Lung (tissue), 12 donors: ENCODE results near the gene LNP1. TPM values are rescaled to one million over a fixed set of nuclear protein-coding genes. Genes with fewer than 3 reads are reported as not detected.

Experiments used
- ATAC-seq: fragments of 200-7000 bp; cut with Tn5 transposase; one replicate; pipeline ENCODE4 v1.9.1; 2020; ENCODE audit warnings: moderate number of reproducible peaks; ENCODE audit not compliant: insufficient read depth, low FRiP score
- DNase-seq, 3 donors: peaks; one replicate each; pipeline ENCODE4 v3.0.0-alpha.2; 2013 to 2017
- H3K27ac ChIP-seq, 2 donors: one replicate each; pipeline ENCODE4 v1.5.1; 2013; ENCODE audit warnings: mild to moderate bottlenecking in 2 of 2, moderate library complexity in 2 of 2, control low read depth in 1 of 2, inconsistent platforms in 1 of 2, low read depth in 1 of 2, low read length in 1 of 2
- H3K27me3 ChIP-seq, 3 donors: one replicate each; pipeline ENCODE4 v1.5.1; 2013; ENCODE audit warnings: low read length in 2 of 3; ENCODE audit not compliant: control insufficient read depth in 3 of 3, insufficient read depth in 3 of 3
- H3K36me3 ChIP-seq, 4 donors: one replicate each; pipeline ENCODE4 v1.5.1; 2013; ENCODE audit warnings: low read length in 4 of 4, mild to moderate bottlenecking in 1 of 4, moderate library complexity in 1 of 4; ENCODE audit not compliant: control insufficient read depth in 4 of 4, insufficient read depth in 4 of 4
- H3K4me1 ChIP-seq, 5 donors: one replicate each; pipeline ENCODE4 v1.5.1; 2013; ENCODE audit warnings: low read length in 5 of 5, mild to moderate bottlenecking in 2 of 5, moderate library complexity in 1 of 5; ENCODE audit not compliant: control insufficient read depth in 5 of 5, insufficient read depth in 5 of 5
- H3K4me3 ChIP-seq: one replicate; pipeline ENCODE4 v1.5.1; 2013; ENCODE audit warnings: mild to moderate bottlenecking, control low read depth, moderate library complexity
- H3K9ac ChIP-seq, 2 donors: one replicate each; pipeline ENCODE4 v1.5.1; 2013; ENCODE audit warnings: low read length in 2 of 2, control low read depth in 1 of 2; ENCODE audit not compliant: insufficient read depth in 1 of 2
- H3K9me3 ChIP-seq, 4 donors: one replicate each; pipeline ENCODE4 v1.5.1; 2013; ENCODE audit warnings: low read length in 3 of 4, mild to moderate bottlenecking in 1 of 4, moderate library complexity in 1 of 4; ENCODE audit not compliant: control insufficient read depth in 4 of 4, insufficient read depth in 3 of 4
- CTCF ChIP-seq: IDR thresholded peaks from 2 replicates; pipeline ENCODE4 v1.5.1; 2012; ENCODE audit warnings: mild to moderate bottlenecking; ENCODE audit errors: control extremely low read depth, extremely low read depth
- WGBS, 2 donors: extraction: QIAGEN DNeasy Blood & Tissue Kit; methylation state at CpG; one replicate each; pipeline ENCODE4 v1.1.7; 2013; 5-methylcytosine and 5-hydroxymethylcytosine counted together
- polyA plus RNA-seq, 2 donors: library from polyadenylated mRNA; stranded (reverse); fragments of 200-250 nt; gene quantifications; one replicate each; pipeline ENCODE4 v1.2.1, GENCODE V29; 2013
- total RNA-seq, 2 donors: library from RNA; depleted of rRNA in 1 of 2; stranded (reverse); fragments of >200 nt in 1 of 2; gene quantifications; one replicate each; pipeline ENCODE4 v1.2.1, GENCODE V29; 2014 to 2021
- donor health status: control.
- donor health status: control.
- donor health status: Bipolar disorder and iron deficiency.
- donor health status: healthy.
- donor health status: DM: yes; HTN: yes; CAD: no.

Gene LNP1
- total and polyA plus RNA-seq, 4 donors, result 1.1 to 5.8 (median 2.2) TPM

GRCh38 chr3:100463646-100464155, 62.4 kb downstream of the LNP1 start:
- WGBS, 2 donors, result 63 to 81% methylated on average over 3 of the region's 3 CpGs
- Histone ChIP-seq H3K27ac (no peak overlapping the region), H3K4me1 (no peaks in the 10 kb centered on the region), H3K4me3 (no peak overlapping the region), H3K27me3 (no peaks in the 10 kb centered on the region), H3K9me3 (peaks cover 0 to 1% (median 0%) of the 10 kb centered on the region in 4 donors), H3K36me3 (no peaks in the 10 kb centered on the region), H3K9ac (no peak overlapping the region)
- TF ChIP-seq CTCF, result no peak
- DNase-seq (peak in 1 of 3 donors; percentile 2), ATAC-seq (no peak)

- no peaks in the 10 kb centered on the region for H3K4me1 ChIP-seq
- no peaks in the 10 kb centered on the region for H3K27me3 ChIP-seq
- no peak overlapping the region for H3K4me3 ChIP-seq
- H3K36me3 ChIP-seq, result no peaks in the 10 kb centered on the region
- peaks cover 0 to 3% (median 1%) of the 10 kb centered on the region in 4 donors for H3K9me3 ChIP-seq
- TF ChIP-seq CTCF, result no peak
- no peak for DNase-seq
- ATAC-seq, result no peak
- no peak overlapping the region for H3K9ac ChIP-seq
- WGBS, 2 donors, result 64 to 72% methylated on average over 3 of the region's 3 CpGs
- no peak overlapping the region for H3K27ac ChIP-seq
Observed at GRCh38 chr3:100465892-100466777, 64.8 kb downstream of the LNP1 start.

GRCh38 chr3:100467133-100467532, 65.8 kb downstream of the LNP1 start:
- no peak for ATAC-seq
- no peaks in the 10 kb centered on the region for H3K27me3 ChIP-seq

More at GRCh38 chr3:100467133-100467532, 65.8 kb downstream of the LNP1 start:
- Histone ChIP-seq H3K4me1 (no peaks in the 10 kb centered on the region), H3K9ac (no peak overlapping the region), H3K9me3 (peaks cover 0 to 3% (median 1%) of the 10 kb centered on the region in 4 donors), H3K36me3 (no peaks in the 10 kb centered on the region), H3K27ac (no peak overlapping the region), H3K4me3 (no peak overlapping the region)
- 98 to 100% methylated on average over 1 of the region's 1 CpG for WGBS, 2 donors
- DNase-seq, result no peak
- no peak for TF ChIP-seq CTCF
